Measurements from ENCODE around the gene ANOS1.

GRCh38 chrX:8673201-8673600 lies 58.7 kb downstream of the ANOS1 start:
- TF ChIP-seq CTCF (IDR thresholded peaks at IDR 0.05): no peak
- TF ChIP-seq EZH2 (IDR thresholded peaks at IDR 0.05): no peak

Data from neural progenitor cell (in vitro differentiated cells).